ENCODE data around the gene DEPDC5.

DEPDC5 gene

GRCh38 chr22:31818481-31819392, 64.9 kb downstream of the DEPDC5 start:
- TF ChIP-seq, protein P1, sequence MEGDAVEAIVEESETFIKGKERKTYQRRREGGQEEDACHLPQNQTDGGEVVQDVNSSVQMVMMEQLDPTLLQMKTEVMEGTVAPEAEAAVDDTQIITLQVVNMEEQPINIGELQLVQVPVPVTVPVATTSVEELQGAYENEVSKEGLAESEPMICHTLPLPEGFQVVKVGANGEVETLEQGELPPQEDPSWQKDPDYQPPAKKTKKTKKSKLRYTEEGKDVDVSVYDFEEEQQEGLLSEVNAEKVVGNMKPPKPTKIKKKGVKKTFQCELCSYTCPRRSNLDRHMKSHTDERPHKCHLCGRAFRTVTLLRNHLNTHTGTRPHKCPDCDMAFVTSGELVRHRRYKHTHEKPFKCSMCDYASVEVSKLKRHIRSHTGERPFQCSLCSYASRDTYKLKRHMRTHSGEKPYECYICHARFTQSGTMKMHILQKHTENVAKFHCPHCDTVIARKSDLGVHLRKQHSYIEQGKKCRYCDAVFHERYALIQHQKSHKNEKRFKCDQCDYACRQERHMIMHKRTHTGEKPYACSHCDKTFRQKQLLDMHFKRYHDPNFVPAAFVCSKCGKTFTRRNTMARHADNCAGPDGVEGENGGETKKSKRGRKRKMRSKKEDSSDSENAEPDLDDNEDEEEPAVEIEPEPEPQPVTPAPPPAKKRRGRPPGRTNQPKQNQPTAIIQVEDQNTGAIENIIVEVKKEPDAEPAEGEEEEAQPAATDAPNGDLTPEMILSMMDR (IDR thresholded peaks at IDR 0.05): no peak
- no peak overlapping the region for H2AFZ ChIP-seq
- H3K9me3 ChIP-seq (ENCODE audit: control insufficient read depth, low read length): no peaks in the 10 kb centered on the region
- H3K4me2 ChIP-seq (ENCODE audit: low read length): no peak overlapping the region
- H3K4me3 ChIP-seq (ENCODE audit: low read depth, low read length): no peak overlapping the region
- H3K79me2 ChIP-seq: no peaks in the 10 kb centered on the region
- no peaks in the 10 kb centered on the region for H3K27me3 ChIP-seq (ENCODE audit: control insufficient read depth, insufficient read depth, low read length)
- no peak overlapping the region for H3K9ac ChIP-seq
- H3K36me3 ChIP-seq (ENCODE audit: control insufficient read depth, insufficient read depth, low read length): no peaks in the 10 kb centered on the region
- no peaks in the 10 kb centered on the region for H3K4me1 ChIP-seq
- no peak overlapping the region for H3K27ac ChIP-seq

DNA sequence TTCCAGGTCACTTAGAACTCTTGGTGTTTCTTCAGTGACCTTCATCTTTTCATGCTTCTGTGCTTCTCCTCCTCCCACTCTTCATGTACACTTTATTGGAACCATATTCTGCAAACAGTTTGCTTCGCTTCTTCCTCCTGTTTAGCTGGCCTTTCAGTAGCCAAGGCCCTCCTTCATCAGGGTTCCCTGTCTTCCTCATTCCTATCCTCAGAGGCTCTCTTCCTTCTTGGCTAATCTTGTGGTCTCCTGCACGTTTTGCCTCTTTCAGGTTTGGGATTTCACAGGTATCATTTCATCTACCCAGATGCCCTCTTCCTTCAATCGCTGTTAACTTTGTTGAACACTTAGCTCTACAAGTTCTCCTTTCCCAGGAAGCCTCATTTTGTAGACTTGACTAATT, 66.8 kb downstream of the DEPDC5 start:
- no peaks in the 10 kb centered on the region for H3K79me2 ChIP-seq
- H3K4me2 ChIP-seq (ENCODE audit: low read length): no peak overlapping the region
- TF ChIP-seq, protein P1 (IDR thresholded peaks at IDR 0.05): no peak
- H3K27me3 ChIP-seq (ENCODE audit: control insufficient read depth, insufficient read depth, low read length): no peaks in the 10 kb centered on the region
- no peak overlapping the region for H3K4me3 ChIP-seq (ENCODE audit: low read depth, low read length)
- H2AFZ ChIP-seq: no peak overlapping the region
- H3K9ac ChIP-seq: no peak overlapping the region
- no peaks in the 10 kb centered on the region for H3K36me3 ChIP-seq (ENCODE audit: control insufficient read depth, insufficient read depth, low read length)
- no peaks in the 10 kb centered on the region for H3K9me3 ChIP-seq (ENCODE audit: control insufficient read depth, low read length)
- no peak overlapping the region for H3K27ac ChIP-seq
- H3K4me1 ChIP-seq: no peaks in the 10 kb centered on the region

- Histone ChIP-seq H3K79me2 (no peaks in the 10 kb centered on the region), H3K36me3 (ENCODE audit: control insufficient read depth, insufficient read depth, low read length) (no peaks in the 10 kb centered on the region), H3K9me3 (ENCODE audit: control insufficient read depth, low read length) (no peaks in the 10 kb centered on the region), H3K27ac (no peak overlapping the region), H3K4me1 (no peaks in the 10 kb centered on the region), H3K27me3 (ENCODE audit: control insufficient read depth, insufficient read depth, low read length) (no peaks in the 10 kb centered on the region), H3K4me2 (ENCODE audit: low read length) (no peak overlapping the region), H3K9ac (no peak overlapping the region), H3K4me3 (ENCODE audit: low read depth, low read length) (no peak overlapping the region), H2AFZ (no peak overlapping the region)
- TF ChIP-seq, protein P1 (IDR thresholded peaks at IDR 0.05): no peak
Measured at GRCh38 chr22:31821572-31821971, 67.8 kb downstream of the DEPDC5 start.

- Histone ChIP-seq H3K4me2 (ENCODE audit: low read length) (no peak overlapping the region), H3K79me2 (no peaks in the 10 kb centered on the region), H3K9me3 (ENCODE audit: control insufficient read depth, low read length) (no peaks in the 10 kb centered on the region), H3K4me3 (ENCODE audit: low read depth, low read length) (no peak overlapping the region), H3K27ac (no peak overlapping the region), H3K36me3 (ENCODE audit: control insufficient read depth, insufficient read depth, low read length) (no peaks in the 10 kb centered on the region), H3K9ac (no peak overlapping the region), H3K4me1 (no peaks in the 10 kb centered on the region), H3K27me3 (ENCODE audit: control insufficient read depth, insufficient read depth, low read length) (no peaks in the 10 kb centered on the region), H2AFZ (no peak overlapping the region)
- TF ChIP-seq, protein P1 (IDR thresholded peaks at IDR 0.05): no peak
Measured at GRCh38 chr22:31822523-31822922, 68.7 kb downstream of the DEPDC5 start.

GRCh38 chr22:31825513-31825912, 71.7 kb downstream of the DEPDC5 start:
- H3K4me1 ChIP-seq: no peaks in the 10 kb centered on the region
- H3K27ac ChIP-seq: no peak overlapping the region

More at GRCh38 chr22:31825513-31825912, 71.7 kb downstream of the DEPDC5 start:
- Histone ChIP-seq H3K4me3 (ENCODE audit: low read depth, low read length) (no peak overlapping the region), H3K9ac (no peak overlapping the region), H2AFZ (no peak overlapping the region), H3K79me2 (no peaks in the 10 kb centered on the region), H3K36me3 (ENCODE audit: control insufficient read depth, insufficient read depth, low read length) (no peaks in the 10 kb centered on the region), H3K4me2 (ENCODE audit: low read length) (no peak overlapping the region), H3K27me3 (ENCODE audit: control insufficient read depth, insufficient read depth, low read length) (no peaks in the 10 kb centered on the region), H3K9me3 (ENCODE audit: control insufficient read depth, low read length) (no peaks in the 10 kb centered on the region)
- TF ChIP-seq, protein P1 (IDR thresholded peaks at IDR 0.05): no peak

Measured in parathyroid adenoma (tissue), 2 donors.